ENCODE results near the gene DCTN3. TPM values are rescaled to one million over a fixed set of nuclear protein-coding genes. Genes with fewer than 3 reads are reported as not detected.

Gene DCTN3
- 67.8 TPM for total RNA-seq

DNA sequence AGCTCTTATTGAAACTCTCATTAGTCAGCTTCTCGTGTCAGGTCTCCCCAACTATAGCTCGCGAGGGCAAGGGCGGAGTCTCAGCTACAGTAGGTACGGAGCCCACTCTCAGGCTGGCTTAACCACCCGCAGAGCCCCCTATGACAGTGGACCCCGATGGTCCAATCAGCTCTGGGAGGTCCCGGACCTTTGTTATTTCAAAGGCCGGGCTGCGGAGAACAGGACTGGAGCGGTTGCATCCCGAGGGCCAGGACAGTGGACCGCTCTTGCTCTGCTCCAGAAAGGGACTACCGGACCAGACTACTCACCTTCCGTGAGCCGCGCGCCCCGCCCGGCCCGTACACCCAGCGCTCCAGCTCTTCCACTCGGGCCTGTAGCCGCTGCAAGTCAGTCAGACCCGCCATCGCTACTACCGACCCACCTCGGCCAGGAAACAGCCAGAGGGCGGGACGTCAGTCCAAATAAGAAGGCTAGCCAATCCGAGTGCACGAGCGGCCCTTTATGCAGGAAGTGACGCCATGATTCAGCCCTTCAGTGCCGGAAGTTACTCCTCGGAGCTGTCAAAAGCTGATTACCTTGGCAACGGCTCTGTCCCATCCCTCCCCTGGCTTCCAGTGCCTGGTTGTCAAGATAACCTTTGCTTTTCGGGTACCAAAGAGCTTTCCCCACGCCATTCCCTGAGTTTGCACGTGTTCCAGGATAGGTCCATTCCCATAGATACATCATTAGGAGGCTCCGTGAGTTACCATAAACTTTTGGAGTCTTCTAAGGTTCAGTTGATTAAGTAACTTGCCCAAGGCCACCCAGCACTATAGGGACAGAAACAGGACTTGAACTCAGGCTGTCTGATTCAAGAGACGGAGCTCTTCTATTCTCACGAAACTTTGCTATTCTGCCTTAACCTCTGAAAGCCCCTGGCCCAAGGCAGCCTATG, at the start of gene DCTN3:
DCTN3 (minus strand) TSS at position 435 of the 934 bp plus-strand sequence; CDS start at position 404, 31 bp downstream.
- Histone ChIP-seq H3K36me3 (ENCODE audit: control insufficient read depth in 3 of 3, insufficient read depth in 3 of 3, low read length in 3 of 3) (peaks cover 28 to 31% (median 30%) of the 10 kb centered on the region in 3 donors), H3K27ac (ENCODE audit: low read depth, low read length) (no peak within 1 kb of the TSS), H3K4me3 (ENCODE audit: low read length in 3 of 3) (peak within 1 kb of the TSS; percentile 80 to 92 (median 86)), H3K9me3 (ENCODE audit: control insufficient read depth in 3 of 3, low read length in 3 of 3) (no peaks in the 10 kb centered on the region), H3K9ac (ENCODE audit: low read depth in 1 of 3, low read length in 3 of 3) (peak within 1 kb of the TSS; percentile 79 to 89 (median 79)), H3K27me3 (ENCODE audit: control insufficient read depth in 3 of 3, insufficient read depth in 3 of 3, low read length in 3 of 3) (peaks cover 34 to 39% (median 38%) of the 10 kb centered on the region in 3 donors), H3K4me1 (ENCODE audit: control insufficient read depth in 3 of 3, insufficient read depth in 3 of 3, low read length in 3 of 3) (peaks cover 16 to 18% (median 16%) of the 10 kb centered on the region in 3 donors)

DNA sequence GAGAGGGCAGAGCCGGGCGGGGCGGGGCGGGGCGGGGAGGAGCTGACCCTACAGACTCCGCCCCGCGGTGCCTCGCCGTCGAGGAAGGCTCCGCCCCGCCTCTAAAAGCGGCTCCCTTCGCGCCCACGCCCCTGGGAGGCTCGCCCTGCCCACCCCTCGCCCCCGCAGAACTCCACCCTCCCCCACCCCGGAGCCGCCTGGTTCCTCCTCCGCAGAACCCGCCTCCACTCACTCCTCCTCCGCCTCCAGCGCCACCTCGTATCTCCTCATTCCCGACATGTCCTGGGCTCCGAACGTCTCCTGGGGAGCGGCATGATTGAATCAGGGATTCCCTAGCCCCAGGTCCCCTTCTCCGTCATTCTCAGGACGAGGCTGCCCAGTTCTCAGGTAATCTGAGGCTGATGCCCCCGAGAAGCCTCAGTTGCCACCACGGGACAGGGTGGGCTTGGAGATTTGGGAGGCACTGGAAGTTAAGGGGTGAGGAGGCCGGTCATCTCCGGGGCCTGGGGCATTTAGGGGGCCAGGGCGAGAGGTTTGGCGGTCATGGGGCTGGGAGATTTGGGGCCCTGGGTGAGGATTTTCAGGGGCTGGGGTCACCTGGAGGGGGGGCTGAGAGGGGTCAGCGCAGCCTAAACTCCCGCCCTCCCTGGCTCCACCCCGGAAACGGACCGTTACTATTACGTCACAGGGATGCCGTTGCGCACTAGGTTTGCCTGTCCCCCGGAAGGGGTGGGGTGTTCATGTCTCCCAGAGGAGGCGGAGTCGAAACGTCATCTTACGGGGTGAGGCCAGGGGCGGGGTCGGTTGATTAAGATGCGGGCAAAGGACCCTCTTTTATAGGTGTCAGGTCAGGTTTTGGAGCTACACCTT, 45.3 kb upstream of the DCTN3 start:
- H3K9ac ChIP-seq (ENCODE audit: low read depth in 1 of 3, low read length in 3 of 3) = peak overlapping the region; percentile 88 to 94 (median 91)
- H3K27me3 ChIP-seq (ENCODE audit: control insufficient read depth in 3 of 3, insufficient read depth in 3 of 3, low read length in 3 of 3) = no peaks in the 10 kb centered on the region
- H3K36me3 ChIP-seq (ENCODE audit: control insufficient read depth in 3 of 3, insufficient read depth in 3 of 3, low read length in 3 of 3) = peaks cover 9 to 23% (median 10%) of the 10 kb centered on the region in 3 donors
- H3K27ac ChIP-seq (ENCODE audit: low read depth, low read length) = peak overlapping the region; percentile 99
- no peaks in the 10 kb centered on the region for H3K9me3 ChIP-seq (ENCODE audit: control insufficient read depth in 3 of 3, low read length in 3 of 3)
- peaks cover 7 to 25% (median 17%) of the 10 kb centered on the region in 3 donors for H3K4me1 ChIP-seq (ENCODE audit: control insufficient read depth in 3 of 3, insufficient read depth in 3 of 3, low read length in 3 of 3)
- H3K4me3 ChIP-seq (ENCODE audit: low read length in 3 of 3) = peak overlapping the region; percentile 89 to 91 (median 89)

DNA sequence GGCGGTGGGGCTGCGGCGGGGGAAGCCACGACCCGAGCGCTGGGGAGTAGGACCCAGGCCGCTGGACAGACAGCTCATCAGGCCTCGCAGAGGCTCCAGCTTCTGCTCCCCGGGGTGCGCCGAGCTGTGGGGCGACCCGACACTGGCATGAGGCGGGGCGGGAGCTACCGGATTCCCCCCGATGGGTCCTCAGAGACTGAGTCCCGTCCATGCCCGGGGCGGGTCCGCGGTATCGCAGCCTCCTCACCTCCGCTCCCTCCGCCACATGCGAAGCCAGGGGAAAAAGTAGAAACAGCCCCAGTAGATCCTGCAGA, 44.7 kb upstream of the DCTN3 start:
- H3K9me3 ChIP-seq (ENCODE audit: control insufficient read depth in 3 of 3, low read length in 3 of 3) = no peaks in the 10 kb centered on the region
- peak overlapping the region; percentile 60 to 76 (median 61) for H3K9ac ChIP-seq (ENCODE audit: low read depth in 1 of 3, low read length in 3 of 3)
- H3K4me1 ChIP-seq (ENCODE audit: control insufficient read depth in 3 of 3, insufficient read depth in 3 of 3, low read length in 3 of 3) = peaks cover 7 to 25% (median 17%) of the 10 kb centered on the region in 3 donors
- peak overlapping the region; percentile 65 to 91 (median 89) for H3K4me3 ChIP-seq (ENCODE audit: low read length in 3 of 3)
- H3K27me3 ChIP-seq (ENCODE audit: control insufficient read depth in 3 of 3, insufficient read depth in 3 of 3, low read length in 3 of 3) = no peaks in the 10 kb centered on the region
- H3K36me3 ChIP-seq (ENCODE audit: control insufficient read depth in 3 of 3, insufficient read depth in 3 of 3, low read length in 3 of 3) = peaks cover 15 to 29% (median 15%) of the 10 kb centered on the region in 3 donors
- peak overlapping the region; percentile 72 for H3K27ac ChIP-seq (ENCODE audit: low read depth, low read length)

DNA sequence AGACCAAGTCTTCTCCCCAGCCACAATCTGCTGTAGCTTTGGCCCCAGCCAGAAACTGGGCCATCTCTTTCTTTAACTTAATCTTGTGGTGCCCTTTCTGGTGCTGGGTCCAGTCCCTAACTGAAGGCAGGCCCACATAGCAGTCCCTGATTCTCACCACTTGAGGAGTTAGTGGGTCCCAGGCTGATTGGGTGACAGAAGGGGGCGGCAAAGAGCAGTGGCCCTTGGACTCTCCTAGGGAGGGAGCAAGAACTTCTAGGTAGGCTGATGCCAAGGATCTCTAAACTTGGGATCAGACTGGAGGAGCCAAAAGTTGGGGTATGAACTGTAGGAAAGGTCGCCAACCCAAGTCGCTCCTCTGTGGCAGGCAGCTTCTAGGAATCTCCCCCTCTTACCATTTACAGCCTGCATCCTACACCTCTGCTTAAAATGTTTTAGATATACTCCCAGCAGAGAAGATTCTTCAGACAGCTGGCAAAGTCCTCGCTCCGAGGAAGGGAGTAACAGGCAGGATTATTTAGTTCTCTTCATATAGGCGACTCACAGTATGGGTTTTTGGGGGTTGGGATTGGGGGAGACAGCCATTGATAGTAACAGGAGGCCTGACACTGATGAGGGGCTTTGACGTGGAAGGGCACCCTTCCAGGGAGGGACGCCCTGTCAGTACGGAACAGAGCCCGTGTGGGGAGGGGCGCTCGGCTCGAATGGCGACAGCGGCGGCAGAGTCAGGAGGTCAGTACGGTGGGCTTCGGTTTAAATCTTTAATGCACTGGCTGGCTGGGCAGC, 44.2 kb upstream of the DCTN3 start:
- peak overlapping the region; percentile 72 for H3K27ac ChIP-seq (ENCODE audit: low read depth, low read length)
- no peaks in the 10 kb centered on the region for H3K9me3 ChIP-seq (ENCODE audit: control insufficient read depth in 3 of 3, low read length in 3 of 3)
- H3K4me1 ChIP-seq (ENCODE audit: control insufficient read depth in 3 of 3, insufficient read depth in 3 of 3, low read length in 3 of 3) = peaks cover 7 to 25% (median 17%) of the 10 kb centered on the region in 3 donors
- H3K9ac ChIP-seq (ENCODE audit: low read depth in 1 of 3, low read length in 3 of 3) = peak overlapping the region; percentile 34 to 76 (median 60)
- no peaks in the 10 kb centered on the region for H3K27me3 ChIP-seq (ENCODE audit: control insufficient read depth in 3 of 3, insufficient read depth in 3 of 3, low read length in 3 of 3)
- peaks cover 18 to 35% (median 20%) of the 10 kb centered on the region in 3 donors for H3K36me3 ChIP-seq (ENCODE audit: control insufficient read depth in 3 of 3, insufficient read depth in 3 of 3, low read length in 3 of 3)
- peak overlapping the region; percentile 65 to 91 (median 89) for H3K4me3 ChIP-seq (ENCODE audit: low read length in 3 of 3)

DNA sequence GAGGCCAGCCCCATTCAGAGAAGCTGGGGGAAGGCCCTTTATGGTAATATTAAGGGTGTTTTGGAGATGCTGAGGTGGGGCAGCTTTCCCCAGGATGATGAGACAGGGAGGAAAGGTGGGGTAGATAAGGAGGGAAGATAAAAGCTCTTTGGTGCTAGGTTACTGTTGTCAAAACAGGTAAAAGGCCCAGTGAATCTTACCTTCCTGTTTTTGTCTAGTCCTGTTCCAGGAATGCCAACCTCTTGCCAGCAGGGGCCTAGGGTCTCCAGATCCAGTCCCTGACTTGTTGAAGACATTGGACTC, 43.0 kb upstream of the DCTN3 start:
- Histone ChIP-seq H3K4me1 (ENCODE audit: control insufficient read depth in 3 of 3, insufficient read depth in 3 of 3, low read length in 3 of 3) (peaks cover 7 to 25% (median 17%) of the 10 kb centered on the region in 3 donors), H3K9ac (ENCODE audit: low read depth in 1 of 3, low read length in 3 of 3) (no peak overlapping the region), H3K36me3 (ENCODE audit: control insufficient read depth in 3 of 3, insufficient read depth in 3 of 3, low read length in 3 of 3) (peaks cover 18 to 33% (median 21%) of the 10 kb centered on the region in 3 donors), H3K27me3 (ENCODE audit: control insufficient read depth in 3 of 3, insufficient read depth in 3 of 3, low read length in 3 of 3) (no peaks in the 10 kb centered on the region), H3K9me3 (ENCODE audit: control insufficient read depth in 3 of 3, low read length in 3 of 3) (no peaks in the 10 kb centered on the region), H3K4me3 (ENCODE audit: low read length in 3 of 3) (no peak overlapping the region), H3K27ac (ENCODE audit: low read depth, low read length) (no peak overlapping the region)

DNA sequence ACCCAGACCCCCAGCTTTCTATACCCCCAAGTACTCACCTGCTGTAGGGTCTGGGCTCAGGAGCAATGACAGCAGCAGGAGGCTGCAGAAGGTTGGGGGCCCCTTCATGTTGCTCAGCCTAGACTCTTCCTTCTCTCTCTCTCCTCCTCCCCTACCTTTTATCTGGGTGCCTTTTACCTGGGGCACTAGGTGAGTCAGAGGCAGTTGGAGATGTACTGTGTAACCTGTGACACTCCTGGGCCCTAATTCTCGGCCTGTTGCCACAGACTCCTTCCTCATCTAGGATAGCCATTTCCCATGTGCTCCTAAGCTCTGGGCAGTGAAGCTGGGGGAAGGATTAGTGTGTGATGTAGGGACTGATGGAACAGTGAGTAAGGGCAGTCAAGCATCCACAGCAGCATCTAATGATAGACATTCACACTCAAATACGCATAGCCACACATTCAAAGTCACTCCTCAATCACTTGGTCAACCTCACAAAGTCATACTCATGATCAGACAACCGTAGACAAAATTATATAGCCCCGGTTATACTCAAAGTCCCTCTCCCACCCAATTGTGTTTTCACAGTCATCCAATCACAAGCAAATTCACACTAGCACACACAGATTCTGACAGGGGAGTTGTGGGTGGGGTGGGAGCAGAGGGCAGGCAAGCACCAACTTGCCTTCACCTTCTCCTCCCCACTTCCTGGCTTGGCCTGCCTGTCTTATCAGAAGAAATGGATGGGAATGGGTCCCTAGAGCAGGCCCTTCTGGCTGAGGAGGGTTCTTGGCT, 42.4 kb upstream of the DCTN3 start, which contains the start of gene CCL27:
CCL27 (minus strand) TSS at position 132 of the 777 bp plus-strand sequence; CDS start at position 108, 24 bp downstream.
- Histone ChIP-seq H3K27ac (ENCODE audit: low read depth, low read length) (no peak within 1 kb of the TSS), H3K4me1 (ENCODE audit: control insufficient read depth in 3 of 3, insufficient read depth in 3 of 3, low read length in 3 of 3) (peaks cover 7 to 25% (median 17%) of the 10 kb centered on the region in 3 donors), H3K9ac (ENCODE audit: low read depth in 1 of 3, low read length in 3 of 3) (no peak within 1 kb of the TSS), H3K9me3 (ENCODE audit: control insufficient read depth in 3 of 3, low read length in 3 of 3) (no peaks in the 10 kb centered on the region), H3K4me3 (ENCODE audit: low read length in 3 of 3) (no peak within 1 kb of the TSS), H3K27me3 (ENCODE audit: control insufficient read depth in 3 of 3, insufficient read depth in 3 of 3, low read length in 3 of 3) (no peaks in the 10 kb centered on the region), H3K36me3 (ENCODE audit: control insufficient read depth in 3 of 3, insufficient read depth in 3 of 3, low read length in 3 of 3) (peaks cover 18 to 35% (median 22%) of the 10 kb centered on the region in 3 donors)

DNA sequence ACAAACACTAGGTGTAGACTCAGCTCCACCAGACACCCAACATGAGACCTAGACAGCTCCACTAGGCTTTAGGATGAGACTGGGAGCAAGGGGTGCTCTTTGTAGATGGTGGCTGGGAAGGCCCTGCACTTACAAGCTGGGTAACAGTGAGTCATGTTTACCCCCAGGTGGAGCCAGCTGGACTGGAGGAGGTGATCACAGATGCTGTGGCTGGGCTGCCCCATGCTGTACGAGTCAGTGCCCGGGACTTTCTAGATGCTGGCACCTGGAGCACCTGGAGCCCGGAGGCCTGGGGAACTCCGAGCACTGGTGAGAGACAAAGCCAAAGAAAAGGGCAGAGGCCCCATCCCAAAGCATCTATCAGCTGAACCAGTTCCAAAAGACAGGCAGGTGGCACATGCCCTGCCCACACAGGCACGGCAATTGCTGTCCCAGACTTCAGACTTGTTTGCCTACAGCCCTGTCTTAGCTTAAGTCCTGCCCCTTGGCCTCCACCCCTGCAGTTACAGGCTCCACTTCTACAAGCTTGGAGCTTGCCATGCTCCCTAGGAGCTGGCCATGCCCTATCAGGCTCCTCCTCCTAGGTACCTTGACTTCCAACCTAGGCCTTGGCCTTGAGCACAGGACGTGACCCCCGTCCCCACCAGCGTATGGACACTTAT, 39.4 kb upstream of the DCTN3 start:
- H3K36me3 ChIP-seq (ENCODE audit: control insufficient read depth in 3 of 3, insufficient read depth in 3 of 3, low read length in 3 of 3) = peaks cover 18 to 44% (median 27%) of the 10 kb centered on the region in 3 donors
- H3K27ac ChIP-seq (ENCODE audit: low read depth, low read length) = no peak overlapping the region
- no peak overlapping the region for H3K4me3 ChIP-seq (ENCODE audit: low read length in 3 of 3)
- no peaks in the 10 kb centered on the region for H3K27me3 ChIP-seq (ENCODE audit: control insufficient read depth in 3 of 3, insufficient read depth in 3 of 3, low read length in 3 of 3)
- H3K4me1 ChIP-seq (ENCODE audit: control insufficient read depth in 3 of 3, insufficient read depth in 3 of 3, low read length in 3 of 3) = peaks cover 11 to 16% (median 16%) of the 10 kb centered on the region in 3 donors
- no peaks in the 10 kb centered on the region for H3K9me3 ChIP-seq (ENCODE audit: control insufficient read depth in 3 of 3, low read length in 3 of 3)
- no peak overlapping the region for H3K9ac ChIP-seq (ENCODE audit: low read depth in 1 of 3, low read length in 3 of 3)

DNA sequence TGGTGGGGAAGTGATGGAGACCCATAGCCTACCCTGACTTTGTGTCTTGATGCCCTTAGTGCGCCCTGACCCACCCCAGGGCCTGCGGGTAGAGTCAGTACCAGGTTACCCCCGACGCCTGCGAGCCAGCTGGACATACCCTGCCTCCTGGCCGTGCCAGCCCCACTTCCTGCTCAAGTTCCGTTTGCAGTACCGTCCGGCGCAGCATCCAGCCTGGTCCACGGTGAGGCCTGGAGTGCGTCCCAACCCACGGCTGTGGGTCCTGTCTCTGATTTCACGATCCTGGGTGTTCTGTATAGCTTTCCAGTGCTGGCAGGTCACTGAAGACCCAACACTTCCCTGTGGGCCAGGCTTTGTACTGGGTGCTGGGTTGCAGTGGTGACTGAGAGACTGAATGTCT, 38.2 kb upstream of the DCTN3 start:
- peaks cover 18 to 44% (median 27%) of the 10 kb centered on the region in 3 donors for H3K36me3 ChIP-seq (ENCODE audit: control insufficient read depth in 3 of 3, insufficient read depth in 3 of 3, low read length in 3 of 3)
- H3K27ac ChIP-seq (ENCODE audit: low read depth, low read length) = no peak overlapping the region
- H3K27me3 ChIP-seq (ENCODE audit: control insufficient read depth in 3 of 3, insufficient read depth in 3 of 3, low read length in 3 of 3) = no peaks in the 10 kb centered on the region
- no peak overlapping the region for H3K9ac ChIP-seq (ENCODE audit: low read depth in 1 of 3, low read length in 3 of 3)
- H3K9me3 ChIP-seq (ENCODE audit: control insufficient read depth in 3 of 3, low read length in 3 of 3) = no peaks in the 10 kb centered on the region
- H3K4me3 ChIP-seq (ENCODE audit: low read length in 3 of 3) = no peak overlapping the region
- H3K4me1 ChIP-seq (ENCODE audit: control insufficient read depth in 3 of 3, insufficient read depth in 3 of 3, low read length in 3 of 3) = peaks cover 18 to 23% (median 22%) of the 10 kb centered on the region in 3 donors
